ENCODE data around the gene AQR.

- TF ChIP-seq CTCF (IDR thresholded peaks at IDR 0.05; ENCODE audit: poor library complexity, severe bottlenecking), result no peak
- no peak for TF ChIP-seq POLR2AphosphoS5 (IDR thresholded peaks at IDR 0.05)
- no peak for TF ChIP-seq EP300 (conservative IDR thresholded peaks at IDR 0.05; ENCODE audit: poor library complexity, severe bottlenecking)
Observed at GRCh38 chr15:34993877-34994276, 24.3 kb upstream of the AQR start.

Data from neural cell (in vitro differentiated cells).